22Rv1 (cell line): ENCODE results near the gene SSTR3.

Experiments used
- H3K27ac ChIP-seq: fragments of 450-650 bp; 2 replicates; pipeline ENCODE4 v1.5.1; 2017
- CTCF ChIP-seq: fragments of 450-650 bp; IDR thresholded peaks from 2 replicates; pipeline ENCODE4 v1.5.1; 2017; ENCODE audit warnings: mild to moderate bottlenecking
- ZFX ChIP-seq: fragments of 450-650 bp; IDR thresholded peaks from 2 replicates; pipeline ENCODE4 v1.6.1; 2017; ENCODE audit warnings: antibody characterized with exemption, borderline replicate concordance

SSTR3 gene

GRCh38 chr22:37218771-37219411 is 6.6 kb upstream of the SSTR3 start:
- no peak overlapping the region for H3K27ac ChIP-seq
- TF ChIP-seq ZFX = no peak
- no peak for TF ChIP-seq CTCF

- H3K27ac ChIP-seq = no peak overlapping the region
- TF ChIP-seq CTCF = no peak
- TF ChIP-seq ZFX = no peak
Observed at GRCh38 chr22:37218399-37218770, 6.1 kb upstream of the SSTR3 start.

- TF ChIP-seq CTCF (no peak), ZFX (no peak)
- H3K27ac ChIP-seq = no peak overlapping the region
Observed at GRCh38 chr22:37215890-37216289, 3.6 kb upstream of the SSTR3 start.

GRCh38 chr22:37214731-37215030 is 2.4 kb upstream of the SSTR3 start:
- TF ChIP-seq ZFX (no peak), CTCF (no peak)

GRCh38 chr22:37213941-37214730 is 1.9 kb upstream of the SSTR3 start:
- TF ChIP-seq ZFX (no peak), CTCF (no peak)
- H3K27ac ChIP-seq = no peak overlapping the region

More at GRCh38 chr22:37214731-37215030, 2.4 kb upstream of the SSTR3 start:
- no peak overlapping the region for H3K27ac ChIP-seq

GRCh38 chr22:37213218-37213855 is 1.1 kb upstream of the SSTR3 start:
- no peak overlapping the region for H3K27ac ChIP-seq
- no peak for TF ChIP-seq CTCF
- TF ChIP-seq ZFX = no peak

- TF ChIP-seq CTCF = no peak
- no peak for TF ChIP-seq ZFX
Observed at GRCh38 chr22:37211866-37212173, 457 bp downstream of the SSTR3 start.

More at GRCh38 chr22:37211866-37212173, 457 bp downstream of the SSTR3 start:
- H3K27ac ChIP-seq = no peak overlapping the region
